Measurements from ENCODE around the gene NAV2. TPM values are rescaled to one million over a fixed set of nuclear protein-coding genes. Genes with fewer than 3 reads are reported as not detected.

The NAV2 gene
- total RNA-seq, 2 donors from 2014 or later, result 26.4 to 35.5 TPM

Small RNA genes lying within 50 kb of the gene (microRNA-seq; reads per million reads assigned to microRNA genes)
- gene MIR4694 (ENCODE audit: borderline number of aligned reads in 2 of 2, borderline replicate concordance in 2 of 2), result 0 reads per million in 2 donors

Small RNA genes lying within 50 kb of the gene (small RNA-seq; reads per million reads assigned to genes)
- gene MIR4694, result not detected

Data from body of pancreas (tissue), 4 donors.